ENCODE data around the gene HOXB6. TPM values are rescaled to one million over a fixed set of nuclear protein-coding genes. Genes with fewer than 3 reads are reported as not detected.

HOXB6 gene
- total and polyA plus RNA-seq, 4 donors = 0.17 to 1.1 (median 0.46) TPM

GRCh38 chr17:48620461-48621139, 15.8 kb upstream of the HOXB6 start:
- Histone ChIP-seq H3K36me3 (ENCODE audit: control insufficient read depth in 4 of 4, insufficient read depth in 3 of 4, low read depth in 1 of 4, low read length in 3 of 4) (no peaks in the 10 kb centered on the region), H3K9me3 (ENCODE audit: control insufficient read depth in 4 of 4, low read length in 3 of 4) (no peaks in the 10 kb centered on the region), H3K27me3 (ENCODE audit: control insufficient read depth in 4 of 4, insufficient read depth in 4 of 4, low read length in 3 of 4) (peaks cover 0 to 52% (median 37%) of the 10 kb centered on the region in 4 donors), H3K27ac (ENCODE audit: low read depth in 1 of 2, low read length in 2 of 2) (no peak overlapping the region), H3K4me3 (ENCODE audit: low read depth in 1 of 3, low read length in 3 of 3) (no peak overlapping the region), H3K9ac (ENCODE audit: low read depth in 1 of 2, low read length in 2 of 2) (no peak overlapping the region), H3K4me1 (ENCODE audit: control insufficient read depth in 4 of 4, insufficient read depth in 4 of 4, low read length in 3 of 4) (peaks cover under 1 to 15% (median 9%) of the 10 kb centered on the region in 4 donors)
- TF ChIP-seq JUND (IDR thresholded peaks at IDR 0.05) (no peak), CTCF (IDR thresholded peaks at IDR 0.05; ENCODE audit: low read depth, low read length, missing input control) (no peak), FOXA1 (IDR thresholded peaks at IDR 0.05) (no peak)
- no peak for DNase-seq (ENCODE audit: low spot score)
- 21% methylated on average over 6 of the region's 6 CpGs for WGBS

- Histone ChIP-seq H3K36me3 (ENCODE audit: control insufficient read depth in 4 of 4, insufficient read depth in 3 of 4, low read depth in 1 of 4, low read length in 3 of 4) (no peaks in the 10 kb centered on the region), H3K4me3 (ENCODE audit: low read depth in 1 of 3, low read length in 3 of 3) (no peak overlapping the region), H3K4me1 (ENCODE audit: control insufficient read depth in 4 of 4, insufficient read depth in 4 of 4, low read length in 3 of 4) (peaks cover 0 to 8% (median 2%) of the 10 kb centered on the region in 4 donors), H3K27ac (ENCODE audit: low read depth in 1 of 2, low read length in 2 of 2) (no peak overlapping the region), H3K9ac (ENCODE audit: low read depth in 1 of 2, low read length in 2 of 2) (no peak overlapping the region), H3K27me3 (ENCODE audit: control insufficient read depth in 4 of 4, insufficient read depth in 4 of 4, low read length in 3 of 4) (peaks cover 0 to 55% (median 38%) of the 10 kb centered on the region in 4 donors), H3K9me3 (ENCODE audit: control insufficient read depth in 4 of 4, low read length in 3 of 4) (no peaks in the 10 kb centered on the region)
- DNase-seq (ENCODE audit: low spot score) = no peak
- WGBS = 19% methylated on average over 32 of the region's 32 CpGs
- TF ChIP-seq HNF4A (conservative IDR thresholded peaks at IDR 0.05) (no peak), SP1 (IDR thresholded peaks at IDR 0.05) (no peak), CTCF (IDR thresholded peaks at IDR 0.05; ENCODE audit: low read depth, low read length, missing input control) (no peak), ATF3 (IDR thresholded peaks at IDR 0.05) (no peak), GABPA (IDR thresholded peaks at IDR 0.05 in 1 of 2, conservative IDR thresholded peaks at IDR 0.05 in 1 of 2) (no peak), RAD21 (IDR thresholded peaks at IDR 0.05) (no peak), ZBTB33 (IDR thresholded peaks at IDR 0.05) (no peak), YY1 (IDR thresholded peaks at IDR 0.05) (no peak), EGR1 (IDR thresholded peaks at IDR 0.05; ENCODE audit: low read depth in 2 of 2) (no peak), REST (IDR thresholded peaks at IDR 0.05) (no peak)
Observed at GRCh38 chr17:48619826-48620449, 15.2 kb upstream of the HOXB6 start.
